ENCODE results near the gene SH3RF1. TPM values are rescaled to one million over a fixed set of nuclear protein-coding genes. Genes with fewer than 3 reads are reported as not detected.

The SH3RF1 gene
- total RNA-seq, 2 donors from 2014 or later, result 7.8 to 12.4 TPM

DNA sequence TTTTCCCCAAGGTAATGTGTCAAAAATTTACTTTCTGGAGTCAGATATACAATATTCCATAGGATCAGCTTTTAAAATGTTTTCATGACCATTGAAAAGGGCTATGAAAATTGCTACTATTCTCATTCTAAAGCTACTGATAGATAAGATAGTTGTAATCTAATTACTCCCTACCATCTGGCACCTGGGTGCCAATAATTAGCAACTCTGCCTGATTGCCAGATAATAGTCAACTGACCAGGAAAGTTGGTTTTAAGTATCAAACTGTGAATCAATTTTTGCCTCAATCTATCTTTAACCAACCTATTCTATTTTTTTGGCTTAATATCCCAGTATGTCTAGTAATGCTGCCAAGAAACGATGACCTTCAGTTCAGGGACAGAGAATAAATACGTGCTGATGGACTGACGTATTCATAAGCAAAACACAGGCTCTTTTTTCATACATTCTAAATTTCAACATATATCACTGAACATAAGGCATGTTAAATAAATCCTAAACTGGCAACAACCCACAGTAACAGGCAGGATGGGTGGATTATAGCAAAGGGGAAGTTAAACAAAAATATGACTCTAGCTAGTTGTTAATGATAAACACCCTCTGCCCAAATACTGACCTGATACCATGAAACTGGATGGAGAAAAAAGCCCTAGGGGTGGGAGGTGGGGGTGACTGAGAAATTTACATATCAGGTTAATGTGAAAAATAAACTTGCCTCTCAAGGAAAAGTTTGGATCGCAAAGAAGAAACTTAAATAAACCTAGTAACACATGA lies 18.2 kb downstream of the SH3RF1 start:
- H3K27me3 ChIP-seq, result no peaks in the 10 kb centered on the region
- DNase-seq (ENCODE audit: low spot score), result no peak
- H3K4me1 ChIP-seq, result peaks cover 0 to 50% of the 10 kb centered on the region in 2 donors
- H3K27ac ChIP-seq, result no peak overlapping the region
- no peaks in the 10 kb centered on the region for H3K9me3 ChIP-seq
- TF ChIP-seq CTCF (IDR thresholded peaks at IDR 0.05), result no peak
- no peak overlapping the region for H3K4me3 ChIP-seq
- no peaks in the 10 kb centered on the region for H3K36me3 ChIP-seq

- Histone ChIP-seq H3K4me3 (no peak overlapping the region), H3K9me3 (no peaks in the 10 kb centered on the region), H3K27me3 (no peaks in the 10 kb centered on the region), H3K4me1 (peaks cover 0 to 45% of the 10 kb centered on the region in 2 donors), H3K36me3 (no peaks in the 10 kb centered on the region), H3K27ac (no peak overlapping the region)
- DNase-seq (ENCODE audit: low spot score), result no peak
- TF ChIP-seq CTCF (IDR thresholded peaks at IDR 0.05), result no peak
Observed at GRCh38 chr4:169251291-169252235, 19.2 kb downstream of the SH3RF1 start.

GRCh38 chr4:169250796-169251195 lies 20.0 kb downstream of the SH3RF1 start:
- Histone ChIP-seq H3K36me3 (no peaks in the 10 kb centered on the region), H3K27me3 (no peaks in the 10 kb centered on the region), H3K4me3 (no peak overlapping the region), H3K4me1 (peaks cover 0 to 43% of the 10 kb centered on the region in 2 donors), H3K9me3 (no peaks in the 10 kb centered on the region), H3K27ac (no peak overlapping the region)
- TF ChIP-seq CTCF (IDR thresholded peaks at IDR 0.05), result no peak
- no peak for DNase-seq (ENCODE audit: low spot score)

- no peak for TF ChIP-seq CTCF (IDR thresholded peaks at IDR 0.05)
Observed at GRCh38 chr4:169249999-169250398, 20.8 kb downstream of the SH3RF1 start.

DNA sequence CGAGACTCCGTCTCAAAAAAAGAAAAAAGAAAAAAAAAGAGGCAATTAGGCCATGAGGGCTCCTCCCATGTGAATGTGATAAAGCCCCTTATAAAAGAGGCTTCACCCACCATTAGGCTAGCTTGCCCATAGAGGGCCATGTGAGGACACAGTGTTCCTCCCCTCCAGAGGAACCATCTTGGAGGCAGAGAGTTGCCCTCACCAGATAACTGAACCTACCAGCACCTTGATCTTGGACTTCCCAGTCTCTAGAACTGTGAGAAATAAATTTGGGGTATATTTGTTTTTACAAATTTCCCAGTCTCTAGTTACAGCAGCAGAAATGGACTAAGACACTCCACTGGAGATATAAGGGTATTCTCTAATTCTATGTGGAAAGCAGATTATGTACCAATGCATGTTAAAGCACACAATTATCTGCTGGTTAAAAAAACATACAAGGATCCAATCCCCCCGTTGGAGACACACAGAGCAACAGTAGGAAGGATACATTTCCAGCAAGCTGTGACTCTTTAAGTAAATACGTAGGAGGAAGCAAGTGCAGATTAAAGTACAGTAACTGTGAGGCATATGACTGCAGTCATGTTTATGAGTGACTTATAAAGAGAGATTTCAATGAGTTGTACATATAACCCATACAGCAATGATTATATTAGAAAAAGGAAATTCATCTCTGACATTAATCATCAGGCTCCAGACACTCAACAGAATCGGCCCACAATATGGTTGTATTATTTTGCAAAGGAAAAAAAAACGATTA lies 21.4 kb downstream of the SH3RF1 start:
- TF ChIP-seq CTCF (IDR thresholded peaks at IDR 0.05), result no peak
- H3K4me1 ChIP-seq, result peaks cover 0 to 34% of the 10 kb centered on the region in 2 donors
- no peak overlapping the region for H3K4me3 ChIP-seq
- H3K27ac ChIP-seq, result no peak overlapping the region
- no peak for DNase-seq (ENCODE audit: low spot score)
- H3K27me3 ChIP-seq, result no peaks in the 10 kb centered on the region
- no peaks in the 10 kb centered on the region for H3K9me3 ChIP-seq
- no peaks in the 10 kb centered on the region for H3K36me3 ChIP-seq

More at GRCh38 chr4:169249999-169250398, 20.8 kb downstream of the SH3RF1 start:
- Histone ChIP-seq H3K4me3 (no peak overlapping the region), H3K36me3 (no peaks in the 10 kb centered on the region), H3K27ac (no peak overlapping the region), H3K4me1 (peaks cover 0 to 37% of the 10 kb centered on the region in 2 donors), H3K9me3 (no peaks in the 10 kb centered on the region), H3K27me3 (no peaks in the 10 kb centered on the region)
- no peak for DNase-seq (ENCODE audit: low spot score)

All from right atrium auricular region (tissue), 2 donors.